HEK293T (cell line): Measurements from ENCODE around the gene APBA2.

Source experiments
- CTCF ChIA-PET: fragments of 350-600 bp; formaldehyde crosslinking; extraction: SDS; loops from one replicate; lab custom pipeline; 2021; ENCODE audit warnings: antibody characterized with exemption, inconsistent platforms; lab: Yijun Ruan, JAX
- POLR2A ChIA-PET: fragments of 350-600 bp; formaldehyde crosslinking; extraction: SDS; loops from one replicate; lab custom pipeline; 2020; ENCODE audit warnings: antibody characterized with exemption, inconsistent platforms; lab: Yijun Ruan, JAX
- DNase-seq: peaks from one replicate; pipeline ENCODE4 v3.0.0; 2012; ENCODE audit warnings: mixed read lengths; ENCODE audit errors: extremely low spot score
- ARNT ChIP-seq: fragments of 450-650 bp; IDR thresholded peaks from 2 replicates; pipeline ENCODE4 v1.6.1; 2017; ENCODE audit warnings: mild to moderate bottlenecking
- BHLHE40 ChIP-seq: fragments of 450-650 bp; IDR thresholded peaks from 2 replicates; pipeline ENCODE4 v1.6.1; 2016; ENCODE audit warnings: mild to moderate bottlenecking, moderate library complexity, borderline replicate concordance
- CTBP1 ChIP-seq: fragments of 450-650 bp; IDR thresholded peaks from 2 replicates; pipeline ENCODE4 v1.6.1; 2016; ENCODE audit warnings: borderline replicate concordance
- ELF4 ChIP-seq: fragments of 450-650 bp; IDR thresholded peaks from 2 replicates; pipeline ENCODE4 v1.6.1; 2017; ENCODE audit warnings: antibody characterized with exemption
- FOXA1 ChIP-seq: fragments of 450-650 bp; IDR thresholded peaks from 2 replicates; pipeline ENCODE4 v1.6.1; 2016; ENCODE audit warnings: mild to moderate bottlenecking
- FOXK2 ChIP-seq: fragments of 450-650 bp; IDR thresholded peaks from 2 replicates; pipeline ENCODE4 v1.6.1; 2016; ENCODE audit warnings: mild to moderate bottlenecking
- FOXM1 ChIP-seq: fragments of 450-650 bp; IDR thresholded peaks from 2 replicates; pipeline ENCODE4 v1.6.1; 2017; ENCODE audit warnings: mild to moderate bottlenecking, borderline replicate concordance
- HDGF ChIP-seq: fragments of 450-650 bp; IDR thresholded peaks from 2 replicates; pipeline ENCODE4 v1.6.1; 2017; ENCODE audit warnings: antibody characterized with exemption, borderline replicate concordance
- L3MBTL2 ChIP-seq: fragments of 450-650 bp; conservative IDR thresholded peaks from 2 replicates; pipeline ENCODE4 v1.6.1; 2016; ENCODE audit warnings: mild to moderate bottlenecking
- LEF1 ChIP-seq: fragments of 450-650 bp; IDR thresholded peaks from 2 replicates; pipeline ENCODE4 v1.6.1; 2017; ENCODE audit warnings: mild to moderate bottlenecking, borderline replicate concordance
- NFRKB ChIP-seq: fragments of 450-650 bp; IDR thresholded peaks from 2 replicates; pipeline ENCODE4 v1.6.1; 2016; ENCODE audit warnings: mild to moderate bottlenecking, moderate library complexity
- PKNOX1 ChIP-seq: fragments of 450-650 bp; IDR thresholded peaks from 2 replicates; pipeline ENCODE4 v1.6.1; 2016
- SP1 ChIP-seq: fragments of 450-650 bp; IDR thresholded peaks from 2 replicates; pipeline ENCODE4 v1.6.1; 2017
- SUZ12 ChIP-seq: fragments of 450-650 bp; IDR thresholded peaks from 2 replicates; pipeline ENCODE4 v1.6.1; 2016; ENCODE audit warnings: mild to moderate bottlenecking
- TARDBP ChIP-seq: fragments of 450-650 bp; IDR thresholded peaks from 2 replicates; pipeline ENCODE4 v1.6.1; 2016
- ZNF384 ChIP-seq: fragments of 450-650 bp; IDR thresholded peaks from 2 replicates; pipeline ENCODE4 v1.6.1; 2016

Gene APBA2

GRCh38 chr15:28897861-28898585, 12.2 kb downstream of the APBA2 start:
- ChIA-PET POLR2A (no interaction called here), CTCF (no interaction called here)
- TF ChIP-seq L3MBTL2 (no peak), LEF1 (no peak), NFRKB (no peak), ZNF384 (no peak), ARNT (no peak), ELF4 (no peak), BHLHE40 (no peak), SUZ12 (no peak), TARDBP (no peak), FOXK2 (no peak), HDGF (no peak), FOXA1 (no peak), PKNOX1 (no peak)
- no peak for DNase-seq

GRCh38 chr15:28899061-28899738, 13.4 kb downstream of the APBA2 start:
- ChIA-PET CTCF (no interaction called here), POLR2A (no interaction called here)
- TF ChIP-seq FOXK2 (no peak), HDGF (no peak), ZNF384 (no peak), FOXA1 (no peak), SUZ12 (no peak), L3MBTL2 (no peak), FOXM1 (no peak), ELF4 (no peak), NFRKB (no peak), PKNOX1 (no peak), LEF1 (no peak), CTBP1 (no peak), BHLHE40 (no peak), TARDBP (no peak), ARNT (no peak), SP1 (no peak)
- DNase-seq = no peak

GRCh38 chr15:28900041-28900891, 14.5 kb downstream of the APBA2 start:
- ChIA-PET POLR2A (no interaction called here), CTCF (no interaction called here)
- no peak for DNase-seq
- no peak for TF ChIP-seq ZNF384
- TF ChIP-seq NFRKB = no peak
- no peak for TF ChIP-seq FOXA1
- TF ChIP-seq ARNT = no peak

GRCh38 chr15:28900892-28901586, 15.3 kb downstream of the APBA2 start:
- TF ChIP-seq ZNF384 (no peak), ELF4 (no peak), L3MBTL2 (no peak), FOXA1 (no peak), PKNOX1 (no peak), ARNT (no peak), FOXK2 (no peak), SUZ12 (no peak), NFRKB (no peak), HDGF (no peak), TARDBP (no peak), LEF1 (no peak), BHLHE40 (no peak), CTBP1 (no peak)
- no peak for DNase-seq
- ChIA-PET CTCF (no interaction called here), POLR2A (no interaction called here)

GRCh38 chr15:28901587-28901980, 15.8 kb downstream of the APBA2 start:
- CTCF ChIA-PET = no interaction called here
- TF ChIP-seq ZNF384 (no peak), PKNOX1 (no peak), ELF4 (no peak), SP1 (no peak), FOXM1 (no peak), HDGF (no peak), TARDBP (no peak), ARNT (no peak), SUZ12 (no peak), FOXK2 (no peak), LEF1 (no peak), FOXA1 (no peak), CTBP1 (no peak), BHLHE40 (no peak), NFRKB (no peak), L3MBTL2 (no peak)
- POLR2A ChIA-PET = no interaction called here
- no peak for DNase-seq
